GM18519 (cell line): ENCODE measurements around the gene FOLR1.

ENCODE experiments used
- ATAC-seq: cut with Tn5 transposase; IDR thresholded peaks from one replicate; pipeline ENCODE4 v1.9.1; 2021; ENCODE audit warnings: mild to moderate bottlenecking, moderate library complexity; ENCODE audit not compliant: unreplicated experiment, low FRiP score

FOLR1 gene

GRCh38 chr11:72222907-72223614 lies 31.1 kb downstream of the FOLR1 start:
- ATAC-seq: peak; percentile 48

GRCh38 chr11:72223615-72224563 lies 31.9 kb downstream of the FOLR1 start:
- ATAC-seq: peak; percentile 26

- no peak for ATAC-seq
These were observed 32.8 kb downstream of the FOLR1 start, which contains the start of gene INPPL1 for GRCh38 chr11:72224564-72225410. INPPL1 (plus strand) TSS chr11:72224767; CDS start chr11:72224985, 218 bp downstream.

- ATAC-seq: no peak
These were observed 33.5 kb downstream of the FOLR1 start for GRCh38 chr11:72225411-72225951.

GRCh38 chr11:72226701-72227100 lies 34.8 kb downstream of the FOLR1 start:
- ATAC-seq: no peak

- no peak for ATAC-seq
These were observed 35.6 kb downstream of the FOLR1 start for GRCh38 chr11:72227316-72228228.

- no peak for ATAC-seq
These were observed 36.4 kb downstream of the FOLR1 start for GRCh38 chr11:72228229-72228843.

- no peak for ATAC-seq
These were observed 36.9 kb downstream of the FOLR1 start for GRCh38 chr11:72228844-72229231.

- ATAC-seq: no peak
These were observed 37.5 kb downstream of the FOLR1 start for GRCh38 chr11:72229336-72229924.

- no peak for ATAC-seq
These were observed 38.2 kb downstream of the FOLR1 start for GRCh38 chr11:72229925-72230763.

GRCh38 chr11:72230764-72231365 lies 38.9 kb downstream of the FOLR1 start:
- ATAC-seq: no peak

GRCh38 chr11:72231396-72232259 lies 39.7 kb downstream of the FOLR1 start:
- no peak for ATAC-seq

- no peak for ATAC-seq
These were observed 40.5 kb downstream of the FOLR1 start for GRCh38 chr11:72232260-72233055.

GRCh38 chr11:72233056-72233772 lies 41.3 kb downstream of the FOLR1 start:
- ATAC-seq: no peak
